Heart right ventricle (tissue), 16 donors: ENCODE data around the gene CDCA3. TPM values are rescaled to one million over a fixed set of nuclear protein-coding genes. Genes with fewer than 3 reads are reported as not detected.

Experiments used
- ATAC-seq, 8 donors: fragments of 200-7000 bp; cut with Tn5 transposase; one replicate each; pipeline ENCODE4 v1.9.1; 2020; ENCODE audit warnings: mild to moderate bottlenecking in 8 of 8, moderate library complexity in 8 of 8, moderate number of reproducible peaks in 1 of 8
- DNase-seq, 2 donors: peaks; one replicate each; pipeline ENCODE4 v3.0.0-alpha.2; 2020
- H3K27ac ChIP-seq, 10 donors: fragments of 200-600 bp; sonication (generic) in 2 of 10; one replicate each; pipeline versions ENCODE4 v1.5.0 to v1.8.0; 2020 to 2022; ENCODE audit warnings: mild to moderate bottlenecking in 3 of 10
- H3K27me3 ChIP-seq, 7 donors: fragments of 200-600 bp; one replicate each; pipeline ENCODE4 v1.8.0; 2021 to 2022; ENCODE audit warnings: mild to moderate bottlenecking in 2 of 7
- H3K36me3 ChIP-seq, 9 donors: fragments of 200-600 bp; sonication (generic) in 1 of 9; one replicate each; pipeline versions ENCODE4 v1.5.0 to v1.8.0; 2020 to 2022; ENCODE audit warnings: mild to moderate bottlenecking in 2 of 9
- H3K4me1 ChIP-seq, 9 donors: fragments of 200-600 bp; sonication (generic) in 1 of 9; one replicate each; pipeline versions ENCODE4 v1.5.0 to v1.8.0; 2020 to 2022; ENCODE audit warnings: mild to moderate bottlenecking in 4 of 9
- H3K4me3 ChIP-seq, 10 donors: fragments of 200-600 bp; sonication (generic) in 2 of 10; one replicate each; pipeline versions ENCODE4 v1.5.0 to v1.8.0; 2020 to 2022; ENCODE audit warnings: mild to moderate bottlenecking in 7 of 10, moderate library complexity in 2 of 10
- H3K9me3 ChIP-seq, 11 donors: fragments of 200-600 bp in 10 of 11; sonication (generic) in 2 of 11; one replicate each; pipeline versions ENCODE4 v1.5.0 to v1.8.0; 2013 to 2022; ENCODE audit warnings: mild to moderate bottlenecking in 2 of 11, control low read depth in 1 of 11, moderate library complexity in 1 of 11
- WGBS, 2 donors: extraction: QIAGEN DNeasy Blood & Tissue Kit; methylation state at CpG; one replicate each; pipeline ENCODE4 v1.1.7; 2013; ENCODE audit warnings: inconsistent platforms in 1 of 2; 5-methylcytosine and 5-hydroxymethylcytosine counted together
- intact Hi-C, 10 donors: fragments of 100-400 bp; cut with DNase I; formaldehyde crosslinking; loops; one replicate each; pipeline versions ENCODE4 v1.11.1 to v1.14.2; 2022
- polyA plus RNA-seq, 2 donors: library from polyadenylated mRNA; stranded (reverse); fragments of 200-250 nt; gene quantifications; one replicate each; pipeline ENCODE4 v1.2.3, GENCODE V29; 2013
- total RNA-seq, 10 donors: library from RNA; stranded (reverse); fragmentation: NEBNext Ultra II Directional in 3 of 10; extraction: Animal tissue kit (Norgen Biotek cat#: 25700) in 3 of 10; gene quantifications; one replicate each; pipeline versions ENCODE4 v1.2.1 to v1.2.4, GENCODE V29; 2021 to 2023
- TF ChIP-seq, protein P1 (sequence below), 9 donors: fragments of 200-600 bp; sonication (generic) in 2 of 9; IDR thresholded peaks; one replicate each; pipeline versions ENCODE4 v1.5.0 to v1.8.0; 2021 to 2022; ENCODE audit warnings: antibody characterized with exemption in 9 of 9, mild to moderate bottlenecking in 5 of 9, moderate library complexity in 1 of 9
- donor health status: Arrhythmogenic right ventricular cardiomyopathy.
- donor health status: ischemic (EF 13 %, LVEDD 7.1; RV severe dilation, severe dysfunction).
- donor health status: healthy with polysubstance abuse.
- donor health status: DM: no; HTN: yes; CAD: no.
- donor health status: DM: no; HTN: no; CAD: no.
- donor health status: ischemic (EF 25% LVEDD 6.9; RV normal size, moderate dysfunction).
- donor health status: ischemic (EF 25% LVEDD 5.7; RV mildly dilated, moderate dysfunction).
- donor health status: healthy.
- donor health status: DM: yes; HTN: yes; CAD: no.
- donor health status: Ischemic cardiomyopathy.
- donor health status: ischemic (EF 35%, LVEDD 5.7; RV mildly dilated, moderate dysfunction).
- donor health status: nonischemic (EF 11% LVEDD 7.7; RV severe dilation, severe dysfunction).
- donor health status: DM: yes; HTN: yes; CAD: no.
- donor health status: PGD.
- donor health status: ischemic (EF 29% LVEDD 5.4; RV normal size, mild dysfunction).
- donor health status: nonischemic (EF 23%, LVEDD 6.1; RV moderate dilation, normal function).

The CDCA3 gene
- total and polyA plus RNA-seq, 12 donors: 0.22 to 4.0 (median 0.55) TPM; not detected in 1

DNA sequence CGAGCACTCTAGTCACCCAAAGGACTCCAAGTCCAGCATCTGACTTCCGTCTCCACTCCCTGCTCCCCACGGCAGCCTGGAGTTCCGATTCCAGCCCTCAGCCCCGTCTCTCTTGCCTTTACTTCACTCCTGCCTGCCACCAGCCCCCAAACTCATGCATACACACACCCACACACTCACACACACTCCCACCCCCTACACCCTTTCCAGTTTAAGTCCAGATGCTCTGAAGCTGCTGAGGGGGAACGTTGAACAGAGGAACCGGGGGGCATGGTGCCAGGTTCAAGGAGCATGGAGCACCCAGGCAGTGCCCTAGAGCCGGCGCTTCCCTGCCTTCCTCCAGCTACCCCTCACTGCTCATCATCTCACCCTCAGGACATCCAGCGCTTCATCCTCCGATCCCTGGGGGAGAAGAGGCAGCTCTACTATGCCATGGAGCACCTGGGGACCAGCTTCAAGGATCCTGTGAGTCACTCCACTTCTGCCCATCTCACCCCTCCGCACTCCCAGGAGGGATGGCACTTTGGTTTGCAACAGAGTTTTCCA lies 19.6 kb downstream of the CDCA3 start:
- H3K9me3 ChIP-seq: no peaks in the 10 kb centered on the region
- no peak overlapping the region for H3K4me3 ChIP-seq
- ATAC-seq (no peak), DNase-seq (no peak)
- peaks cover 0 to 49% (median 0%) of the 10 kb centered on the region in 9 donors for H3K36me3 ChIP-seq
- no peak overlapping the region for H3K27ac ChIP-seq
- intact Hi-C loops: no loop called here
- TF ChIP-seq, protein P1, sequence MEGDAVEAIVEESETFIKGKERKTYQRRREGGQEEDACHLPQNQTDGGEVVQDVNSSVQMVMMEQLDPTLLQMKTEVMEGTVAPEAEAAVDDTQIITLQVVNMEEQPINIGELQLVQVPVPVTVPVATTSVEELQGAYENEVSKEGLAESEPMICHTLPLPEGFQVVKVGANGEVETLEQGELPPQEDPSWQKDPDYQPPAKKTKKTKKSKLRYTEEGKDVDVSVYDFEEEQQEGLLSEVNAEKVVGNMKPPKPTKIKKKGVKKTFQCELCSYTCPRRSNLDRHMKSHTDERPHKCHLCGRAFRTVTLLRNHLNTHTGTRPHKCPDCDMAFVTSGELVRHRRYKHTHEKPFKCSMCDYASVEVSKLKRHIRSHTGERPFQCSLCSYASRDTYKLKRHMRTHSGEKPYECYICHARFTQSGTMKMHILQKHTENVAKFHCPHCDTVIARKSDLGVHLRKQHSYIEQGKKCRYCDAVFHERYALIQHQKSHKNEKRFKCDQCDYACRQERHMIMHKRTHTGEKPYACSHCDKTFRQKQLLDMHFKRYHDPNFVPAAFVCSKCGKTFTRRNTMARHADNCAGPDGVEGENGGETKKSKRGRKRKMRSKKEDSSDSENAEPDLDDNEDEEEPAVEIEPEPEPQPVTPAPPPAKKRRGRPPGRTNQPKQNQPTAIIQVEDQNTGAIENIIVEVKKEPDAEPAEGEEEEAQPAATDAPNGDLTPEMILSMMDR (IDR thresholded peaks at IDR 0.05): no peak
- WGBS, 2 donors: 87 to 89% methylated on average over 12 of the region's 12 CpGs
- peaks cover 8 to 65% (median 24%) of the 10 kb centered on the region in 9 donors for H3K4me1 ChIP-seq
- peaks cover 0 to 37% (median 0%) of the 10 kb centered on the region in 7 donors for H3K27me3 ChIP-seq

DNA sequence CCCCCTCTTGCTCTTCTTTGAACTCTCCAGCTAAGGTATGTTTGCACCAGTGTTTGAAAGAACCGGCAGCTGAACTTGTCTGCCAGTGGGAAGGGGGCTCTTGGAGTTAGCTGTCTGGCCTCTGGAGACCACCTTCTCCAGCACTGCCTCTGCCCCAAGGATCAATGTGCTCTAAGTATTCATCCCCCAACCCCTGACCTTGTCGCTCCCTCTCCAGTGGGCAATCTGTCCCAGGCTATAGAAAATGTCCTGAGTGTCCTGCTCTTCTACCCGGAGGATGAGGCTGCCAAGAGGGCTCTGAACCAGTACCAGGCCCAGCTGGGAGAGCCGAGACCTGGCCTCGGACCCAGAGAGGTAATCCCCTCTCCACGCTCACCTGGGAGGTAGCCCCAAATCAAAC lies 20.1 kb downstream of the CDCA3 start:
- Histone ChIP-seq H3K27ac (no peak overlapping the region), H3K4me1 (peaks cover 8 to 62% (median 24%) of the 10 kb centered on the region in 9 donors), H3K4me3 (no peak overlapping the region), H3K36me3 (peaks cover 0 to 45% (median 0%) of the 10 kb centered on the region in 9 donors), H3K9me3 (no peaks in the 10 kb centered on the region), H3K27me3 (peaks cover 0 to 40% (median 0%) of the 10 kb centered on the region in 7 donors)
- intact Hi-C loops: no loop called here
- 88 to 93% methylated on average over 6 of the region's 6 CpGs for WGBS, 2 donors
- ATAC-seq: no peak
- TF ChIP-seq, protein P1 (IDR thresholded peaks at IDR 0.05): no peak
- no peak for DNase-seq

DNA sequence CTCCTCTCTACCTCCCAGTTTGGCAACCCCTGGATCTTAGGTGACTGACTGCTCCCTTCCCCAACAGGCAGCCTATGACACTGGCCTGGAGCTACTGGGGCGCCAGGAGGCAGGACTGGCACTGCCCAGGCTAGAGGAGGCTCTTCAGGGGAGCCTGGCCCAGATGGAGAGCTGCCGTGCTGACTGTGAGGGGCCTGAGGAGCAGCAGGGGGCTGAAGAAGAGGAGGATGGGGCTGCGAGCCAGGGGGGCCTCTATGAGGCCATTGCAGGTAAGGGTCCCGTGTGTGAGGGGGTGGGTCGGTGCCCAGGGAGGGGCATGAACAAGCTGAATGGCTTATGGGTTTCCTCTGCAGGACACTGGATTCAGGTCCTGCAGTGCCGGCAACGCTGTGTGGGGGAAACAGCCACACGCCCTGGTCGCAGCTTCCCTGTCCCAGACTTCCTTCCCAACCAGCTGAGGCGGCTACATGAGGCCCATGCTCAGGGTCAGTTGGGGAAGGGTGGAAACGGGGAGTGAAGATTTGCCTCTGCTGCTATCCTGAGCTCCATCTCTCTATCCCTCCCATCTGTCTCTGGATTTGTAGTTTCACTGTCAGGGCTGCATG lies 20.7 kb downstream of the CDCA3 start:
- peak overlapping the region in 2 of 10 donors; percentile 87 to 90 for H3K27ac ChIP-seq
- H3K9me3 ChIP-seq: no peaks in the 10 kb centered on the region
- H3K27me3 ChIP-seq: peaks cover 0 to 40% (median 0%) of the 10 kb centered on the region in 7 donors
- TF ChIP-seq, protein P1 (IDR thresholded peaks at IDR 0.05): no peak
- H3K4me1 ChIP-seq: peaks cover 8 to 62% (median 26%) of the 10 kb centered on the region in 9 donors
- DNase-seq: no peak
- WGBS, 2 donors: 83 to 84% methylated on average over 11 of the region's 11 CpGs
- intact Hi-C loops: no loop called here
- H3K4me3 ChIP-seq: no peak overlapping the region
- ATAC-seq: no peak
- peaks cover 0 to 42% (median 0%) of the 10 kb centered on the region in 9 donors for H3K36me3 ChIP-seq

DNA sequence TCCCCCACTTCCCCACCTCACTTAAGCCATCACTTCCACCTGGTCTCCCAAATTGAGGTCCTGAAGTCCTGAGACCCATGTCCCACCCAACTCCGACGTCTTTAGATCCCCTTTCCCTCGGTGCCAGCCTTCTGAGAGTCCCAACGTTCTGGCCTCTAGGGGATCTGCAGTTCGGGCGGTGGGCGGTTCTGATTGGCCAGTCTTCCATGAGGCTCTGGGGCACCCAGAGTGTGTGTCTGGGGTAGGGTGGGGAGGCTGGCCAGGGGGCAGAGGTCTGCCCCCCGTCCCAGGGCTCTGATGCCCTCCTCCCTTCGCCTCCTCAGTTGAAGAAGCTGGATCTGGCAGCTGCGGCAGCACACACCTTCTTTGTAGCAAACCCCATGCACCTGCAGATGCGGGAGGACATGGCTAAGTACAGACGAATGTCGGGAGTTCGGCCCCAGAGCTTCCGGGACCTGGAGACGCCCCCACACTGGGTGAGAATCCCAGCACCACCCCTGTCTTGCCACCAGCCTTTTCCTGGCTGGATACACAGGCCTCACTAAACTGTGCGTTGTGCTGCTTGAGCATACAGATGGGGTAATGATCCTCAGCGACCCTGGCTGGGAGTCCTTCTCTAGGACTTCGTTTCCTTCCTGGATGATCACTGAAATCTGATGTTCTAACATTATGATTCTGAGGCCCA lies 21.4 kb downstream of the CDCA3 start:
- WGBS, 2 donors: 55 to 57% methylated on average over 19 of the region's 19 CpGs
- H3K27ac ChIP-seq: peak overlapping the region; percentile 59 to 91 (median 84)
- intact Hi-C loops: loop anchor here (5.0 to 10.0 kb wide), 7 partner anchors 52 to 215 kb away; partner anchors contain the start of genes MLF2 (in 7 of the 10) and PTMS (in 1 of the 10)
- peaks cover 8 to 59% (median 26%) of the 10 kb centered on the region in 9 donors for H3K4me1 ChIP-seq
- H3K4me3 ChIP-seq: peak overlapping the region; percentile 58 to 95 (median 76)
- TF ChIP-seq, protein P1 (IDR thresholded peaks at IDR 0.05): peak in 1 of 9 donors; percentile 12
- H3K9me3 ChIP-seq: no peaks in the 10 kb centered on the region
- ATAC-seq: peak in 2 of 8 donors; percentile 2 to 7
- peaks cover 0 to 40% (median 0%) of the 10 kb centered on the region in 7 donors for H3K27me3 ChIP-seq
- peaks cover 0 to 37% (median 0%) of the 10 kb centered on the region in 9 donors for H3K36me3 ChIP-seq
- no peak for DNase-seq
